Measurements from ENCODE around the gene BABAM2.

GRCh38 chr2:28055325-28055970 is 164.9 kb downstream of the BABAM2 start:
- no peak for TF ChIP-seq CTCF (IDR thresholded peaks at IDR 0.05 in 4 of 5, conservative IDR thresholded peaks at IDR 0.05 in 1 of 5)
- TF ChIP-seq POLR2A (IDR thresholded peaks at IDR 0.05) = no peak

Measured in gastrocnemius medialis (tissue), 4 donors.